Suprapubic skin (tissue), 4 donors: ENCODE data around the gene DUOXA1. TPM values are rescaled to one million over a fixed set of nuclear protein-coding genes. Genes with fewer than 3 reads are reported as not detected.

Experiments used
- DNase-seq, 2 donors: peaks; one replicate each; pipeline ENCODE4 v3.0.0-alpha.2; 2019; ENCODE audit warnings: low spot score in 2 of 2
- H3K27ac ChIP-seq: fragments of 200-600 bp; sonication (generic); one replicate; pipeline ENCODE4 v1.5.1; 2019
- H3K27me3 ChIP-seq: fragments of 200-600 bp; sonication (generic); one replicate; pipeline ENCODE4 v1.5.1; 2019
- H3K36me3 ChIP-seq: fragments of 200-600 bp; sonication (generic); one replicate; pipeline ENCODE4 v1.5.1; 2019
- H3K4me1 ChIP-seq: fragments of 200-600 bp; sonication (generic); one replicate; pipeline ENCODE4 v1.5.1; 2019
- H3K4me3 ChIP-seq: fragments of 200-600 bp; sonication (generic); one replicate; pipeline ENCODE4 v1.5.1; 2019; ENCODE audit warnings: mild to moderate bottlenecking
- H3K9me3 ChIP-seq: fragments of 200-600 bp; sonication (generic); one replicate; pipeline ENCODE4 v1.5.1; 2019
- EP300 ChIP-seq: sonication (generic); formaldehyde crosslinking; IDR thresholded peaks from one replicate; pipeline ENCODE4 v1.6.1; 2017; ENCODE audit warnings: antibody characterized with exemption
- POLR2A ChIP-seq, 2 donors: fragments of 450-650 bp; IDR thresholded peaks; one replicate each; pipeline ENCODE4 v1.6.1; 2017; ENCODE audit warnings: antibody characterized with exemption in 2 of 2, mild to moderate bottlenecking in 2 of 2, moderate library complexity in 2 of 2
- POLR2AphosphoS5 ChIP-seq, 3 donors: sonication (generic); formaldehyde crosslinking; IDR thresholded peaks; one replicate each; pipeline ENCODE4 v1.6.1; 2017; ENCODE audit warnings: antibody characterized with exemption in 3 of 3
- WGBS: methylation state at CpG from one replicate; pipeline ENCODE4 v1.1.5; 2018; 5-methylcytosine and 5-hydroxymethylcytosine counted together
- total RNA-seq, 4 donors: library from RNA; depleted of rRNA; stranded (reverse); fragments of >200 nt; gene quantifications; one replicate each; pipeline ENCODE4 v1.1.0, GENCODE V29; 2016
- TF ChIP-seq, protein P1 (sequence below), 2 donors: fragments of 200-600 bp in 1 of 2; fragments of 450-650 bp in 1 of 2; sonication (generic) in 1 of 2; IDR thresholded peaks; one replicate each; pipeline ENCODE4 v1.5.1; 2016 to 2019; ENCODE audit warnings: antibody characterized with exemption in 2 of 2, mild to moderate bottlenecking in 1 of 2, moderate library complexity in 1 of 2

DUOXA1 gene
- total RNA-seq, 4 donors from 2014 or later = 65.6 to 178 (median 89.6) TPM

- Histone ChIP-seq H3K36me3 (no peaks in the 10 kb centered on the region), H3K27me3 (no peaks in the 10 kb centered on the region), H3K9me3 (no peaks in the 10 kb centered on the region), H3K27ac (no peak overlapping the region), H3K4me3 (no peak overlapping the region), H3K4me1 (no peaks in the 10 kb centered on the region)
- peak in 1 of 2 donors; percentile 47 for DNase-seq
- no peak for TF ChIP-seq POLR2AphosphoS5 (IDR thresholded peaks at IDR 0.05)
- no peak for TF ChIP-seq POLR2A (IDR thresholded peaks at IDR 0.05)
- no peak for TF ChIP-seq EP300
- TF ChIP-seq, protein P1, sequence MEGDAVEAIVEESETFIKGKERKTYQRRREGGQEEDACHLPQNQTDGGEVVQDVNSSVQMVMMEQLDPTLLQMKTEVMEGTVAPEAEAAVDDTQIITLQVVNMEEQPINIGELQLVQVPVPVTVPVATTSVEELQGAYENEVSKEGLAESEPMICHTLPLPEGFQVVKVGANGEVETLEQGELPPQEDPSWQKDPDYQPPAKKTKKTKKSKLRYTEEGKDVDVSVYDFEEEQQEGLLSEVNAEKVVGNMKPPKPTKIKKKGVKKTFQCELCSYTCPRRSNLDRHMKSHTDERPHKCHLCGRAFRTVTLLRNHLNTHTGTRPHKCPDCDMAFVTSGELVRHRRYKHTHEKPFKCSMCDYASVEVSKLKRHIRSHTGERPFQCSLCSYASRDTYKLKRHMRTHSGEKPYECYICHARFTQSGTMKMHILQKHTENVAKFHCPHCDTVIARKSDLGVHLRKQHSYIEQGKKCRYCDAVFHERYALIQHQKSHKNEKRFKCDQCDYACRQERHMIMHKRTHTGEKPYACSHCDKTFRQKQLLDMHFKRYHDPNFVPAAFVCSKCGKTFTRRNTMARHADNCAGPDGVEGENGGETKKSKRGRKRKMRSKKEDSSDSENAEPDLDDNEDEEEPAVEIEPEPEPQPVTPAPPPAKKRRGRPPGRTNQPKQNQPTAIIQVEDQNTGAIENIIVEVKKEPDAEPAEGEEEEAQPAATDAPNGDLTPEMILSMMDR (IDR thresholded peaks at IDR 0.05) = no peak
- WGBS = 86% methylated on average over 8 of the region's 9 CpGs
These were observed 35.3 kb downstream of the DUOXA1 start for GRCh38 chr15:45094358-45094730.

DNA sequence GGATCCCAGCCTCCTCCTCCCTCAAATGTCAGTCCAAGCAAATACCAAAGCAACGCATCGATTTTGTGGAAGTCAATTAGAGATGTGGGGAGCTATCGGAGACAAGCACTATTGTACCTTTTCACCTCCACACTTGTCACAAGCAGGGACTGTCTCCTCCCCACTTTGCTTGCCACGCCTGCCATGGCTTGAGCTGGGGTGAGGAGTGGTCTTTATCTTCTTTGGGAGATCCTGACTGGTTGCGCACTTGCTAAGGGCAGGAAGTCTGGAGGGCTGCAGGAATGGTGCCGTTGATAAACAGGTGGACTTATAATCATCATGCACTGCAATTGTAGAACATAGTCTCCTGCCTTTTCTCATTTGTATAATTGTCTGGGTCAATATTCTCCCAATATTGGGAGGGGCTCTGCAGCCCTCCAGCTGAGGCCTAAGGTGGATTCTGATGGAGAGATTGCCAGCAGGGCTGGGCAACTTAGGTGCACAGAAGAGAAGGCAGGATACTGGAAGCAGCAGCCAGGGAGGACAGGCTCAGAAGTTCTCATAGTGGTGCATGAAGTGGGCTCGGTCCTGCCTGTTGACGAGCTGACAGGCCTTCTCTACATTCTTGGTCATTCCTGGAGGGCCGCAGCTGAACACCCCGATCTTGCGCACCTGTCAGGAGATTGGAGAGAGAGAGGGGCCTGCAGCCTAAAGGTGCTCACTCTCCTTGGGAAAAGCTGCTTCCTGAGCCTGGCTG is 35.9 kb downstream of the DUOXA1 start:
- Histone ChIP-seq H3K27me3 (no peaks in the 10 kb centered on the region), H3K4me3 (no peak overlapping the region), H3K4me1 (no peaks in the 10 kb centered on the region), H3K27ac (no peak overlapping the region), H3K36me3 (no peaks in the 10 kb centered on the region), H3K9me3 (no peaks in the 10 kb centered on the region)
- DNase-seq = no peak
- 92% methylated on average over 11 of the region's 11 CpGs for WGBS
- TF ChIP-seq EP300 = no peak
- TF ChIP-seq, protein P1 (IDR thresholded peaks at IDR 0.05) = no peak
- TF ChIP-seq POLR2A (IDR thresholded peaks at IDR 0.05) = no peak
- TF ChIP-seq POLR2AphosphoS5 (IDR thresholded peaks at IDR 0.05) = no peak

DNA sequence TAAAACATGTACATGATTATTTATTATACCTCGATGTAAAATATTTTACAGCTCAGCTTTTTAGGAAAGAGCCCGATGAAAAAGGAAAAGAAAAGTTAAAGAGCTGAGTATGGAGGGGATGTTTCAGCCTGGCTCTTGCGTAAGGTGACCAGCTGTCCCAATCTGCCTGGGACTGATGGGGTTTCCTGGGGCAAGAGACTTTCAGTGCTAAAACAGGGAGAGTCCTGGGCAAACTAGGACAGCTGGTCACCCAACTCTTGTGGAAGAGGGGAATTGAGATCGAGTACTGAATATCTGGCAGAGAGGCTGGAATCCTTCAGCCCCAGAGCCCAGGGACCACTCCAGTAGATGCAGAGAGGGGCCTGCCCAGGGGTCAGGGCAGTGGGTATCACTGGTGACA is 36.7 kb downstream of the DUOXA1 start:
- 89% methylated on average over 4 of the region's 4 CpGs for WGBS
- H3K4me1 ChIP-seq = no peaks in the 10 kb centered on the region
- TF ChIP-seq POLR2A (IDR thresholded peaks at IDR 0.05) (no peak), POLR2AphosphoS5 (IDR thresholded peaks at IDR 0.05) (no peak), EP300 (no peak)
- TF ChIP-seq, protein P1 (IDR thresholded peaks at IDR 0.05) = no peak

DNA sequence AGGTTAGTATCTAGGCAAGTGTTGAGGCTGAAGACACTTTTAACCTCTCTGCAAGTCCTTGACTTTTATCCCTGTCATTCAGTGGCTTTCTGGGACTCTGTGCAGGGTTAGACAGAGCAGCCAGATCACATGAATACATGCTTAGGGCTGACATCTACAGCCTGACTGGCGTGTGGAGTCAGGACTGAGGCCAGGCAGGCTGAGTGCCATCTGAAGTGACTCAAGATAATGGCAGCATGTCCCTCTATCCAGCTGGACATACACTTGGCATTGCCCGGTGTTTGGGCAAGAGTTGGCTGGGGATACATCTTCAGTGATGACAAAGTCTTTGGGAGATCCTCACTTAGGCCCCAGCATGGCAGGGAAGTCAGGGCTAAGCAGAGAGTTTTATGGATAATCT is 38.1 kb downstream of the DUOXA1 start:
- Histone ChIP-seq H3K27me3 (no peaks in the 10 kb centered on the region), H3K36me3 (no peaks in the 10 kb centered on the region), H3K9me3 (no peaks in the 10 kb centered on the region), H3K27ac (no peak overlapping the region), H3K4me1 (no peaks in the 10 kb centered on the region), H3K4me3 (no peak overlapping the region)
- WGBS = 57% methylated on average over 2 of the region's 2 CpGs
- TF ChIP-seq POLR2AphosphoS5 (IDR thresholded peaks at IDR 0.05) = no peak
- TF ChIP-seq EP300 = no peak
- TF ChIP-seq, protein P1 (IDR thresholded peaks at IDR 0.05) = no peak
- TF ChIP-seq POLR2A (IDR thresholded peaks at IDR 0.05) = no peak
- DNase-seq = no peak

More for the DNA sequence above, 36.7 kb downstream of the DUOXA1 start:
- H3K4me3 ChIP-seq = no peak overlapping the region
- no peak for DNase-seq
- H3K36me3 ChIP-seq = no peaks in the 10 kb centered on the region
- H3K27ac ChIP-seq = no peak overlapping the region
- H3K27me3 ChIP-seq = no peaks in the 10 kb centered on the region
- no peaks in the 10 kb centered on the region for H3K9me3 ChIP-seq

DNA sequence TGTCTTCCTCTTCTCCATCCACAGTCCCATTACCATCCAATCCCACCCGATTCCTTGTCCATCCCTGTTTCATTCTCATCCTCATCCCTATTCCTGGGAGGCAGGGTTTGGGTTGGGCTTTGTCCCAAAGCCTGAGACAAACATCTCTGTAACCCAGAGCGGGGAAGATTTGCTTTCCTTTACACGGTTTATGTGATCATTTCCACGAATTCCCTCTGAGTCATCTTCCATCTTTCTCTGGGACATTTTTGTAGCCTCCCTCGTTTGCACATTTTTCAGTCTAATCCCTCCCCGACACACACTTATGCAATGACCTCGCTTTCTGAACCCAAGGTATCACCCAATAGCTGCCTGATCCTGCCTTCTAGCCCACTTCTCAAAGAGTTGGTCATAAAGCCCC is 38.5 kb downstream of the DUOXA1 start:
- no peaks in the 10 kb centered on the region for H3K36me3 ChIP-seq
- no peak overlapping the region for H3K4me3 ChIP-seq
- WGBS = 61% methylated on average over 7 of the region's 7 CpGs
- H3K4me1 ChIP-seq = no peaks in the 10 kb centered on the region
- H3K27ac ChIP-seq = no peak overlapping the region
- TF ChIP-seq POLR2A (IDR thresholded peaks at IDR 0.05) (no peak), POLR2AphosphoS5 (IDR thresholded peaks at IDR 0.05) (no peak), EP300 (no peak)
- DNase-seq = no peak
- H3K9me3 ChIP-seq = no peaks in the 10 kb centered on the region
- no peaks in the 10 kb centered on the region for H3K27me3 ChIP-seq
